Fibroblast of the aortic adventitia (primary cell): ENCODE data around the gene ALK. TPM values are rescaled to one million over a fixed set of nuclear protein-coding genes. Genes with fewer than 3 reads are reported as not detected.

Source experiments
- DNase-seq: peaks from one replicate; pipeline ENCODE4 v3.0.0-alpha.2; 2010; ENCODE audit warnings: low read depth
- H3K4me3 ChIP-seq: 2 replicates; pipeline ENCODE4 v1.5.1; 2011; ENCODE audit warnings: low read depth, mild to moderate bottlenecking, control low read depth, low read length, moderate library complexity
- CTCF ChIP-seq: IDR thresholded peaks from 2 replicates; pipeline ENCODE4 v1.5.1; 2011; ENCODE audit warnings: mild to moderate bottlenecking, low read length, control low read depth, inconsistent platforms; ENCODE audit not compliant: insufficient read depth
- total RNA-seq: library from RNA; depleted of rRNA; stranded (reverse); fragments of >200 nt; gene quantifications from 2 replicates; pipeline ENCODE4 v1.2.3, GENCODE V29; 2012; ENCODE audit warnings: low replicate concordance

ALK gene
- total RNA-seq, 1 donor: 0.27 TPM

GRCh38 chr2:29894822-29895614, 26.4 kb downstream of the ALK start:
- DNase-seq: no peak
- H3K4me3 ChIP-seq: no peak overlapping the region
- TF ChIP-seq CTCF: no peak

- no peak overlapping the region for H3K4me3 ChIP-seq
- no peak for TF ChIP-seq CTCF
- no peak for DNase-seq
Observed at GRCh38 chr2:29892585-29893259, 28.7 kb downstream of the ALK start.

GRCh38 chr2:29881089-29881730, 40.2 kb downstream of the ALK start:
- no peak for TF ChIP-seq CTCF
- no peak for DNase-seq
- no peak overlapping the region for H3K4me3 ChIP-seq

- DNase-seq: no peak
- no peak for TF ChIP-seq CTCF
- no peak overlapping the region for H3K4me3 ChIP-seq
Observed at GRCh38 chr2:29880084-29880483, 41.3 kb downstream of the ALK start.

GRCh38 chr2:29879456-29879855, 41.9 kb downstream of the ALK start:
- no peak for TF ChIP-seq CTCF
- no peak for DNase-seq
- H3K4me3 ChIP-seq: no peak overlapping the region

- DNase-seq: no peak
- TF ChIP-seq CTCF: no peak
Observed at GRCh38 chr2:29878898-29879297, 42.5 kb downstream of the ALK start.

More at GRCh38 chr2:29878898-29879297, 42.5 kb downstream of the ALK start:
- no peak overlapping the region for H3K4me3 ChIP-seq
